HG02763 (cell line): ENCODE measurements around the gene ANKS3.
"Not testable (repeated sequence)": the region's sequence is repeated elsewhere in the genome, so short reads cannot be mapped to it uniquely, and the experiment has no call there.

Experiments
- ATAC-seq: cut with Tn5 transposase; IDR thresholded peaks from one replicate; pipeline ENCODE4 v1.9.1; 2021; ENCODE audit warnings: mild to moderate bottlenecking, moderate library complexity; ENCODE audit not compliant: unreplicated experiment

ANKS3 gene

DNA sequence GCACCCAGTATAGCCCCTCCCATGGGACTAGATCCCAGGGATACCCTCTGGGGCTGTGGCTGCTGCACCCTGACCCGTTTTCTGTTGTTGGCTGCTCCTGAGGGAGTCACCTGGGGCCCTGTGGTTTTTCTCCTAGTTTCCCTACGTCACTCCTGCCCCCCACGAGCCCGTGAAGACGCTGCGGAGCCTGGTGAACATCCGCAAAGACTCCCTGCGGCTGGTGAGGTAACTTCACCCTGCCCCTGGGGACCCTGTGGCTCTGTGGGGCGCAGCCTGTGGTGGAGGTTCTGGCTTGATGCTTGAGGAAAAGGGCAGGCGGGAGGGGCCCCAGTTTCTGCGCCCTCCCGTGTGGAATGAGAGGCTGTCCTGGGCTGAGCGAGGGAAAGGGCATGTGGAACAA is 82.2 kb downstream of the ANKS3 start:
- no peak for ATAC-seq

DNA sequence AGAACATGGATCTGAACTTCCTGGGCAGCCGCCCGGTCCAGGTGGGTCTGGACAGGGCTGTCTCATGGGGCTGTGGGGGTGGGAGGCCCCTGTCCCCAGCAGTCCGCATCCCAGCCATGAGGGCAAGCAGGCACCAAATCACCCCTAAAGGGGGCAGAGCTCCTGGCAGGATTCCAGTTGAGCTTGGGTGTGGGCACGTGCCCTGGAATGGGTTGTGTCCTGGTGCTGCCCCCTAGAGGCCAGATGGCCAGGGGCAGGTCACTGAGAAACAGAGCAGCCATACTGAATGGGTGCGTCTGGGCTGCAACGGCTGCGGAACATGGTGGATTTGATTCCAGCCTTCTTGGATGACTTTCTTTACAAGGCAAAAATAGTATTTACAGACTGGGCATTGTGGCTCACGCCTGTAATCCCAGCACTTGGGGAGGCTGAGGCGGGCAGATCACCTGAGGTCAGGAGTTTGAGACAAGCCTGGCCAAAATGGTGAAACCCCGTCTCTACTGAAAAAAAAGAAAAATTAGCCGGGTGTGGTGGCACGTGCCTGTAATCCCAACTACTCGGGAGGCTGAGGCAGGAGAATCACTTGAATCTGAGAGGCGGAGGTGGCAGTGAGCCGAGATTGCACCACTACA is 83.5 kb downstream of the ANKS3 start:
- not testable (repeated sequence) for ATAC-seq

DNA sequence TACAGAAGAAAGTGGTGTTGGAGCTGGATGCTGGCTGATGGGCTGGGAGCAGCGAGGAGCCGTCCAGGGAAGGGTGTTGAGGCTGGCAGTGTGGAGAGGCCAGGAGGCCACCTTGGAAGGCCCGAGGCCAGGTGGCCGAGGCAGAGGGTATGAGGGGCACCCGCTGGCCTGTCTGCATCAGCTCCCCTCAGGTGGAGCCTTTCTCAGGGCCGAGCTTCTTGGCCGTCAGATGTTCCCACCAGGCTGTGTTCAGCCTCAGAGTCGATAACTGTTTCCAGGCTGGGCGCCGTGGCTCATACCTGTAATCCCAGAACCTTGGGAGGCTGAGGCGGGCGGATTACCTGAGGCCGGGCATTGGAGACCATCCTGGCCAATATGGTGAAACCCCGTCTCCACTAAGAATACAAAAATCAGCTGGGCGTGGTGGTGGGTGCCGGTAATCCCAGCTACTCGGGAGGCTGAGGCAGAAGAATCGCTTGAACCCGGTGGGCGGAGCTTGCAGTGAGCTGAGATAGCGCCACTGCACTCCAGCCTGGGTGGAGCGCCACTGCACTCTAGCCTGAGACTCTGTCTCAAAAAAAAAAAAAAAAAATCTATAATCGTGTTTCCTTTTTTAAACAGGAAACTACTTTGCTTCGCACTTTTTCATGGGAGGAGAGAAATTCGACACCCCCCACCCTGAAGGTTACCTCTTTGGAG is 84.2 kb downstream of the ANKS3 start:
- no peak for ATAC-seq

DNA sequence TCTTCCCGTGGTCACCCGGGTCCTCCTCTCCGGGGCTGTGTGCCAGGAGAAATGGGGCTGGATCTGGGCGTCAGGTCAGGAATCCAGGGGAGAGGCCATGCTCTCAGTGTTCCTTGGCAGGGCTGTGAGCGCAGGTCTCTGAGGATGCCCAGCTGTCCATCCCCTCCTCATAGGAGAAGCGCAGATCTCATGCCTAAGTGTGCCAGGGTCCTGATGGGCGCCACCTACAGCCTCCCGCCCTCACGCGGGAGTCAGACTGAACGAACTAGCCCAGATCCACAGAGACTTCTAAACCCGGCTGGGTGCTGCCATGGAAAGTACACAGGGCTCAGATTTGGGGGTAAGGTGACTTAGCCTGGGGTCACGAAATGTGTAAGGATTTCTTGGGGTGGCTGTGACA is 85.2 kb downstream of the ANKS3 start:
- no peak for ATAC-seq

DNA sequence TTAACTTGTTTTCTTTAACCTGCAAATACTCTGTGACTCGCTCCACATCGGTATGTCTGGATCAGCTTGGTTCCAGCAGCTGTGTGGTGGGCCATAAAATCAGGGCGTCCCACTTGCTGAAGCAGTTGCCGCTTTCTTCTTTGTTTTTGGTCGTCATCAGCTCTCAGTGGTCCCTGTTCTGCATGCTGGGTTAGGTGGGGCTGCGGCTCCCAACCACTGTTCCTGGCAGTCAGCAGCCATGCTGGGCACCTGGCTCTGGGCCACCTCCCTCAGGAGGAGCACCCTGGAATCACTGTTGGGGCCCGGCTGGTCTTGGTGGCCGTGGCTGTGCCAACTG is 86.5 kb downstream of the ANKS3 start:
- ATAC-seq: no peak

DNA sequence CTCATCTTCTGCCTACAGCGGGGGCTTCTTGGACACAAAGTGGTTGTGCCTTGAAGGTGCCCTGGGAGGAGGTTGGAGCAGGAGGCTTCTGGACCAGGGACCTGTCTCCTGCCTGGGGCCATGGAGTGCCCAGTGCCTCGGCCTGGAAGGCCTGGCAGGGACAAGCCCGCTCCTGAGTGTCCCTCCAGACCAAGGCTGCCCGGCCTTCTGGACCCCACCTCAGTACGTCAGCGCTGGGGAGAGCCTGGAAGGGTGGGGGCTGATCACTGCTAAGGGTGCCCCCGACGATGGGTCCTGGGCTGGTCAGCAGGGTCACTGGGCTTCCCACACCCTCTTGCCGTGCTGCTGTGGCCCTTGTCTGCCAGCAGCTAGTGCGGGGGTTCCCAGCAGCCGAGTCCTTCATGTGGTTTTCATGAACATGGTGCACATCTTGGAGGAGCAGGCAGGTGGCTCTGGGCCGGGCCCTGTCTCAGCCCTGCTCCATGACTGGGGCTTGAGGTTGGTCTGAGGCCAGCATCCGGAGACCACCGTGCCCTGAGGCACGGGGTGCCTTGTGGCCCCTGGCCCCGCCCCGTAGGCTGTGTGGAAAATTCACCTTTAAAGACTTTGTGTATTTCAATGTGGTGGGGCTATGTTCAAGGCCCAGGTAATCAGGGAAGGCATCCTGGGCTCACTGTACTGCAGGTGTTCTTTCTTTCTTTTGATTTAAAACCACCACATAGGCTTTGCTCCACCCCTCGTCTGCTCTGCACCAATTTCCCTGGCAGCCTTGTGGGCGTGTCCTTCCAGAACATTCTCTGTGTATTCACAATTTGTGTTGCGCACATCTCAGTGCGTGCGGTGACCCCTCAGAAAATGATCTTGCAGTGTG is 87.1 kb downstream of the ANKS3 start:
- no peak for ATAC-seq
